NCI-H2196 (cell line): ENCODE measurements around the gene NOL11.
A peak's percentile ranks its signal among the peaks of the same experiment; 100 is the strongest.
"Not testable (repeated sequence)": the region's sequence is repeated elsewhere in the genome, so short reads cannot be mapped to it uniquely, and the experiment has no call there.

ENCODE experiments used
- DNase-seq: peaks from one replicate; lab custom pipeline; 2025; ENCODE audit not compliant: unreplicated experiment; lab: John Stamatoyannopoulos, UW

The NOL11 gene

DNA sequence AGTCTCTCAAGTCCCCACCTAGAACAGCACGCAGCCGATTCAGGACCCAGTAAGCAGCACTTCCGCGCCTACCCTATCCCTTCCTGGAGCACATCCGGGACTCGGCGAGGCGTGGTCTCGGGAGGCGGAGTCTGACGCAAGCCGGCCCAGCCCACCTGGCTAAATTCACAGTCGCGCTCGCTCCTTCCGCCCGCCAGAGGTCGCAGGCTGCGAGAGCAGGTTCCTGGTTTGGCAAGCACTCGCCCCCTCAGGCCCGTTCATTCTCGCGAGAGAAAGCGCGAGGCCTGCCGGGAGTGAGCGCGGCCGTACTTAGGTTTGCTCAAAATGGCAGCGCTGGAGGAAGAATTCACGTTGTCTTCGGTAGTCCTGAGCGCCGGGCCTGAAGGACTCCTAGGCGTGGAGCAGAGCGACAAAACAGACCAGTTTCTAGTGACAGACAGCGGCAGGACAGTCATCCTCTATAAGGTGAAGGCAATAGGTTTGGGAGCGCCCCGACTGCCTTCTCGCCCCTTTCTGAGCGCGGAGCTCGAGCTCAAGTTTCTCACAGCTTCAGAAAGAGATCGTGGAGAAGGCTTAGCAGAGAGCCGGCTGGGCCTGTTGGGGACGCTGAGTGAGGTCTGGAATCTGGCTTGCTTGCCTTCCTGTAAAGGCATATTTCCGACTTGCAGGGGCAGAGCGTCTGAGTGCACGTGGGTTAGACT is at the start of gene NOL11:
NOL11 (plus strand) TSS at position 313 of the 701 bp plus-strand sequence; CDS start at position 325, 12 bp downstream.
- DNase-seq: peak; percentile 99

DNA sequence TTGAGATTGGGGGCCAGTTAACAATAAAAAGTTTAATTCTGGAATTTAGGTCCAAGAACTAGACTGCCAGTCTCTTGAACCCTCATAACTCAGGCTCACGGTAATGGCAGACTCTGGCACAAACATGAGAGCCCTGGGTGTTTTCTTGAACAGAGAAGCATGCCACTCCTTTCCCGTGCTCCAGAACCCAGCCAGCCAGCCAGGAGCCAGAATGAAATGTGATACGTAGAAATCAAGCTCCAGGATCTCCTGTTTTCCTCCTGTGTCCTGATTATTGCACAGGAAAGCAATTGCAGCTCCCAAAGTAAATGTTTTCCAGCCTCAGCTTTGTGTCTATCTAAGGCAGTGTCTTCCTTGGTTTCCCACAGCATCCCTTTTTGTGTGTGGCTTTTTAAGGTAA is 46.2 kb upstream of the NOL11 start:
- DNase-seq: peak; percentile 62

DNA sequence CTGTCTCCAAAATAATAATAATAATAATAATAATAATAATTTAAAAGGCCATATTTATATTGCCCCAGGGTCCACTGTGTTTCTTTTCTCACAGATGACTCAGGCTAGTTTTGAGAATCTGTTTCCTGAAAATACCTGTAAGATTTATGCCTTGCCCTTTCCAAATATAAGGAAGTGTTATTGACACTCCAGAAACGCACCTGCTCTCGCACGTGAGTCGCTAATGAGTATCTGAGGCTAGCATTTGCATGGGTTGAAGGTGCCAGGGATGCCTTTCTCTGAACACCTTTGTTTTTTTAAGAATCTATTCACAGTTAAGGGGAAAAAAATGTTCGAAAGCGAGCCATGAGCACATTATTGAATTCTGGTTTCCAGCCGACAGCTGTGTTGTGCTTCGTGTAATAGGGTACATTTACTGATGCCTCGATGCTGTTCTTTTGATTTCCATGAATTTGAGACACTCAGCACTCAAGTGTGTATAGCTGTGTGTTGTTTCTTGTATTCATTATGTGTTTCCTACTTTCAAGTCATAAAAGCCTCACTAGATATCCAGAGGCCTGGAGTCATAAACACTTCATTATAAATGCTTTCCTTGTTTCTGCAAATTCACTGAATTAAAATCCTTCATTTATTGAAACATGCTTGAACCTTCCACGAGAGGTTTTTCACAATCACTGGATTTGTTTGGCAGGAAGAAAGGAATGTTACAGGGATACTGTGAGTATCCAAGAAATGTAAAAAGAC is 45.0 kb upstream of the NOL11 start:
- peak; percentile 66 for DNase-seq

GRCh38 chr17:67675481-67675880 is 42.3 kb upstream of the NOL11 start:
- no peak for DNase-seq

DNA sequence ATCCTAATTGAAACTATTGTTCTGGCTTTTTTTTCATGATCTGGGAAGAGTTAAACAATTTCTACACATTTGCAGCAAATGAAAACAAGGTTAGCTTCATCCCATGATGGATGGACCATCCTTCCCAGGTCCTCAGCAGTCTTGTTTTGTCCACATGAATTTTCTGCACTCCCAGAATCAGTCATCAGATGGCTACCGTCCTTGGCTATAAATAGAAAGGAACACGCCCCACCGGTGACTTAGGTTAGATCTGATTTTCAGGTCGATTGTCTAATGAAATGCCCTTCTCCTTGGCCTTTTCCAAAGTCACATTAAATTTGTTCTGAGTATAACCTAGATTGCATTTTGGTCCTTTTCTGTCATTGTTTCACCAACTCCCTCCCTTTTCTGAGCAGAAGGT is 41.4 kb upstream of the NOL11 start:
- no peak for DNase-seq

GRCh38 chr17:67678414-67678813 is 39.3 kb upstream of the NOL11 start:
- DNase-seq: no peak

DNA sequence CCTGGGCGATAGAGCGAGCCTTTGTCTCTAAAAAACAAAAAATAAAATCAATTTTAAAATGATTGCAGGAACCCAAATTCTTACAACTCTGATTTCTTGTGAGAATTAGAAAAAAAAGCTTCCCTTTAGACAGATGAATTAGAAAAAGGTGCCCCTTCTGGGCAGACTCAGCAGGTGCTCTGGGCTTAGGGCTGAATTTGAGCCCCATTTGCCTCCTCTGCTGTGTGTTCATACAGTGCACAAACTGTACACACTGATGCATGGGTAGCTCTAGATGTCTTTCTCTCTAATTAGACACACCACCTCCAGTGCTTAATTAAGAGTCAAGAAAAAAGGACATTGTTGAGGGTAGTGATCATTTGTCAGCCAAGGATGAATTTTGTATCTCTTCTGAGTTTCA is 38.5 kb upstream of the NOL11 start:
- DNase-seq: no peak

- no peak for DNase-seq
Measured at GRCh38 chr17:67679721-67680120, 38.0 kb upstream of the NOL11 start.

- no peak for DNase-seq
Measured at GRCh38 chr17:67680445-67681224, 37.1 kb upstream of the NOL11 start.

DNA sequence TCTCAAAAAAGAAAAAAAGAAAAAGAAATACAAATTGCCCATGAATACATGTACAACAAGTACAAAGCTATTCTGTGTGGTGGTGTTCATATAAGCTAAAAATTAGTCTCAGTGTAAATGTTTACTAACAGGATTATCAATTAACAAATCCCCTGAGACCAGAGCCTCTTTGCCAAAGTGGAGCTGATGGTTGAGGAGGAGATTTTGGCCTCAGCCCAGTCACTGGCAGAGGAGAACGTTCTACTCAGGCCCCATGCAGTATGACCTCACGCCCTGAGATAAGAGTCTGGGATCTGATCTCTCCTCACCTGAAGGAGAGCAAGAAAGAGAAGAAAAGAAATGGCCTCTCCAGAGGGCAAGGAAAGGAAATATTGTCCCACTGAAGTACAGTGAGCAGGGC is 35.5 kb upstream of the NOL11 start:
- peak; percentile 13 for DNase-seq

GRCh38 chr17:67685351-67685750 is 32.4 kb upstream of the NOL11 start:
- no peak for DNase-seq

GRCh38 chr17:67686241-67686640 is 31.5 kb upstream of the NOL11 start:
- no peak for DNase-seq

DNA sequence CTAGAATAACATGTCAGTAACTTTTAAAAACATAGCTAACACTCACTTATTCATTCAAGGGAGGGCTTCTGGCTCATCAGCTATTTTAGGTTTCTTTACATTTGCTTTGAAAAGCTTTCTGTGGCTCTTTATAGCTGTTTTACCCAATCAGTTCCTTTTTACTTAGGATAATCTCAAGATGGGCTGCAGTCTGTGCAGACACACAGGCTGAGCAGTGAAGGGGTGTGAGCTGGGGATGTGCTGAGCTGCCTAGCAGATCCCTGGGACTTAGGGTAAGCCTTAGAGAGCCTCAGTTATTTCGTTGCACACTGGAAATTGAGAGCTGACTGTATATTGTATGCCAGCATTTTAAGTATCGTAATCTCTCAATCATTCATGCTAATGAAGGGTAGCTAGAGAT is 30.2 kb upstream of the NOL11 start:
- DNase-seq: no peak

DNA sequence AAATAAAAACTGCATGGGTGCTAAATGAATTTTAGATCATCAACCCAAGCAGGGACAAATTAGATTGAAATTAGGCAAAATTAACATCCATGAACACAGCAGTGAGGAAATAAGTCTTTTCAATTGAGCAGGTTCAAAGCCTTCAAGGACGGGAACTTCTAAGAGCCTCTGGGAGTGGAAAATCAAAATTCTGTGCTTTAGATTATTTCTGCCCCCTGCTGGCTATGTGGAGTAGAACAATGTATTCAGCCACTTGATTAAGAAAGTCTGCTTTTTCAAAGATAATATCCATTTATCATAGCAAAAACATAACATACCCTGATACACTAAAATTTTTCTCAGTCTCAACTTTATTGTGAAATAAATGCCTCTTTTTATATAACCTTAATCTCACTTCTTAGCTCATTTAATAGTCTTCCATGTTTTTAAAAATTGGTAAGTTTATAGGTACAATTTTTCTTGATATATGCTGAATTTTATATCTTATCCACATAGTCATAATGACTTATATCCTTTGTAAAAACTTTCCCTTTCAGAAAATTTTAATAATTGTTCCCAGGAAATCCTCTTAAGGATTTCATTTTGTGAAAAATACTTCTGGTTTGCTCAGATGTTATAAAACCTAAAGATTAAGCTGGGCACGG is 28.1 kb upstream of the NOL11 start:
- peak; percentile 73 for DNase-seq

GRCh38 chr17:67693811-67694210 is 23.9 kb upstream of the NOL11 start:
- DNase-seq: no peak

DNA sequence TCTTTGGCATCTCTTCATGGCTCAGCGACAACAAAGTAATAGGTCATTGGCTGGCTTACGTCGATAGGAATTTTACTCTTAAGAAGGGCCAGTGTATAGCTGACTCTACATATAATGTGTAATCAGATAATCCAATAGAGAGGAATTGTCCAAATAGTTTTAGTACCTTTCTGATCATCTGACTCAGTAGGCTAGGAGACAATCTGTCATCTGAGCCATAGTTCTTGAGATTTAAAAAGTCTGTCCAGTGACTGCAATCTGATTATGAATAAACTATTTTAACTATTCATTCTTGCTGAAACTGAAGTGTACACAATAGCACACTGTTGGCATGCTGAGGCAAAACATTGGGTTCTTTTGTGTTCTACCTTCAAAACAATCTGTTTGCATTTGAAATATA is 21.4 kb upstream of the NOL11 start:
- DNase-seq: no peak

- no peak for DNase-seq
Measured at GRCh38 chr17:67696853-67697498, 20.8 kb upstream of the NOL11 start.

DNA sequence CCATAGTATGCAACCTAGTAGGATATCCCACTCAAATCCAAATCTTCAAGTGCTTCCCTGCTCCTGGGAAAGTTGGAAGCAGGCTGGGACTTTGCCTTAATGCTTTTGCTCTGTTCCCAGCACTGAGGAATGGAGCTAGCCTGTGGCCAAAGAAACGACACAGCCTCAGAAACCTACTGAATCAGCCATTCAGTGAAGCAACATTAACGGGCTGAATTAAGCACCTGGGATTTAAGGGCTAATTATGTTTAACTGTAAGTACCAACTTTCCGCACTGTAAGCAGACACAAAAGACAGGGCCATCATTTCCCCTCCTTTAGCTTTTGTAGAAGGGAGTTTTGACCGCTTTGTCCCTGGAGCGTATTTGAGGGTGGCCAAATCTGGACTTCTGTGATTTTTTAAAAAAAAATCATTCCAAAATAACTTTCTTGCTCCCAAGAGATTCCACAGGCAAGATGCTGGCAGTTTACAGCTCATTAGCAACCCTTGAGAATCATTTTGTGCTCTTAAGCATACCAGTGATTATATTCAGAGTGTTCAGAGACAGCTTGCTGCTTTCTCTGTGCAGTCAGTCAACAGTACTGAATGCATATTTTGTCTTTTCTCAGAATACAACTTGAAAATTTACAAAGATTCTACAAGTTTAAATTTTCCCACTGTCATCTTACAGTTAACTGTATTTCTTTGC is 17.6 kb upstream of the NOL11 start:
- DNase-seq: no peak

DNA sequence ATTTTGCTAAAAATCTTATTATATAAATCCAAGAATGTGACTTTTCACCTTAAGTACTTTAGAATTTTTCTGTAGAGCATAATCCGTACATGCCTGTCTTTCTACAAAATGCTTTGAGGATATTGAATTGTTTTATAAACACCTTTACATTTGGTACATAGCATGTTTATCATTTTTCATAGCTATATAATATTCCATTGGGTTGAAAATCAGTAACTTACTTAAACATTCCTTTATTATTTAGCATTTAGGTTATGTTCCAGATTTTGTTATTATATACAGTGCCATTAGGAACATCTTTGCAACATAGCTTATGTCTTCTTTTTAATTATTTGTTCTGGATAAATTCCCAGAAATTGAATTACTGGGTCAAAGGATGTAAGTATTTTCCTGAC is 17.0 kb upstream of the NOL11 start:
- DNase-seq: no peak

DNA sequence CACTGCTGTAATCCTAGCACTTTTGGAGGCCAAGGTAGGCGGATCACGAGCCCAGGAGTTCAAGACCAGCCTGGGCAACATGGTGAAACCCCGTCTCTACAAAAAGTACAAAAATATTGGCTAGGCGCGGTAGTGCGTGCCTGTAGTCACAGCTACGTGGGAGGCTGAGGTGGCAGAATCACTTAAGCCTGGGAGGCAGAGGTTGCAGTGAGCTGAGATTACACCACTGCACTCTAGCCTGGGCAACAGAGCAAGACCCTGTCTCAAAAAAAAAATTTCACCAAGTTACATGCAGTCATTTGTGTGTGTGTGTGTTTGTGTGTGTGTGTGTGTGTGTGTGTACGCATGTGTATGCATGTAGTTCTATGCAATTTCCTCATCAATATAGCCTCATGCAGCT is 14.9 kb upstream of the NOL11 start:
- DNase-seq: not testable (repeated sequence)
